Epithelial cell of esophagus (primary cell): ENCODE results near the gene TBC1D16.
"Not testable (repeated sequence)": the region's sequence is repeated elsewhere in the genome, so short reads cannot be mapped to it uniquely, and the experiment has no call there.

Experiments
- DNase-seq: peaks from one replicate; pipeline ENCODE4 v3.0.0; 2010; ENCODE audit warnings: low read depth
- H3K4me3 ChIP-seq: 2 replicates; pipeline ENCODE4 v1.5.1; 2011; ENCODE audit warnings: mild to moderate bottlenecking, low read length, control low read depth
- CTCF ChIP-seq: IDR thresholded peaks from 2 replicates; pipeline ENCODE4 v1.5.1; 2011; ENCODE audit warnings: low read depth, mild to moderate bottlenecking, low read length, control low read depth, inconsistent platforms; ENCODE audit not compliant: insufficient read depth; ENCODE audit errors: missing control alignments

The TBC1D16 gene

DNA sequence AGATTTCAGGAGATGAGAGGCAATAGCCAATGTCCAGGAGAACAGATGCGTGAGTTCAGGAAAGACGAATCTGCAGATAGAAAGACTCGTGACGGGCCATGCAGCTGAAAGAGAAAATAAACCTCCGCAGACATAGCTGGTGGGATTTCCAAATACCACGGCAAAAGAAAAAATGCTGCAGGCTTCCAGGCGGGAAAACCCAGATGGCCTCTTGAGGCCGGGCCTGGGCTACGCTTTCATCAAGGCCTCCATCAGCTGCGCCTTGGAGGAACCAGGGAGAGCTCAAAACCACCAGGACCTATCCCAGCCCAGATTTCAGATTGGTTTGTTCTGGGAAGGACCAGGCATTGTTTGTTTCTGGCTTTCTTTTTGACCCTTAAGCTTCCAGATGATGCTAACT lies 17.4 kb upstream of the TBC1D16 start:
- no peak for DNase-seq
- no peak for TF ChIP-seq CTCF
- H3K4me3 ChIP-seq: no peak overlapping the region

DNA sequence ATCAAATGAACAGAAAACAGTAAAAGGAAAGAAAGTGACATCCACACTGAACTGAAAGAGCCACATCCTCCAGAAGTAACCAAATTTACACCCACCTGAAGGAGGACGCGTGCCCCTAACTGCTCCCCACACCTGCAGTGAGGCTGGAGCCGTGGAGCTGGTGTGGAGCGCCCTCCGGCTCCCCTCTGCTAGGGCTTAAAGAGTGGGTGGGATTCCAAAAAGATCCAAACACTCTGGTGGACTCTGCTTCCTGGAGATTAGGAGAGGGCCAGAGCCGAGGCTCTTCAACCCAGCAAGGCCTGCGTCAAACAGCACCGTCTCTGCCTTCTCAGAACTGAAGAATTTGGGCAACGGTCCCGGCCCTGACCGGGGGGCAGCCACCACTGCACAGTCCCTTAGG lies 16.0 kb upstream of the TBC1D16 start:
- TF ChIP-seq CTCF: no peak
- DNase-seq: no peak
- no peak overlapping the region for H3K4me3 ChIP-seq

DNA sequence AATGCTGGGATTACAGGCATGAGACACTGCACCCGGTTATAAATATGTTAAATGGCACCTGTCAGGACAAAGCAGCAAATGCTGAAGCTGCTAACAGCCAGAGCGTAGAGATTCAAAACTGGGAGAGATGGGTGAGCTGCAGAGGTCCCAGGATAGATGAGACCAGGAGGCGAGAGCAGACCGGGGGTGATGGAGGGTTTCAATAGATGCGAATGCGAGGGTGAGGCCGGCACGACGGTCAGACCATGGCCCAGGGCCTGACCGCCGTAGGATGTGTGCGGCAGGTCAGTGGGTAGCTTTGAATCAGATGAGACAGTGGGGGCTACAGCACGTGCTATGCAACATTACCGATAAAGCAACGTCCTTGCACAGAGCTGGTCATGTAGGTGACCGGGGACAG lies 15.0 kb upstream of the TBC1D16 start:
- DNase-seq: no peak
- no peak overlapping the region for H3K4me3 ChIP-seq
- no peak for TF ChIP-seq CTCF

DNA sequence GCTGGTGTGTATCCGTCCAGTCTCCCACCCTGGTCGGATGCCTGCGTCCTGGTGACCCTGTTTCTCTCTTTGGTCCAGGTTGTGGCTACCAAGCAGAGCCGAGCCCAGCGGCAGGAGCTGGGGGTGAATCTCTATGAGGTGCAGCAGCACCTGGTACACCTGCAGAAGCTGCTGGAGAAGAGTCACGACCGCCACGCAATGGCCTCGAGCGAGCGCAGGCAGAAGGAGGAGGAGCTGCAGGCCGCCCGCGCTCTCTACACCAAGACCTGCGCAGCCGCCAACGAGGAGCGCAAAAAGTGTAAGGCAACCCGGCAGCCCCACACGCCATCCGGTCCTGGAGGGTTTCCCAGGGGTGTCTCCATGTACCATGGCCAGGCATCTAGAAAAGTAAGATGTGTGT lies 14.3 kb upstream of the TBC1D16 start:
- no peak for DNase-seq
- no peak for TF ChIP-seq CTCF

GRCh38 chr17:80047176-80047575 lies 11.5 kb upstream of the TBC1D16 start:
- no peak overlapping the region for H3K4me3 ChIP-seq
- TF ChIP-seq CTCF: no peak
- DNase-seq: no peak

More for the DNA sequence above, 14.3 kb upstream of the TBC1D16 start:
- H3K4me3 ChIP-seq: no peak overlapping the region

DNA sequence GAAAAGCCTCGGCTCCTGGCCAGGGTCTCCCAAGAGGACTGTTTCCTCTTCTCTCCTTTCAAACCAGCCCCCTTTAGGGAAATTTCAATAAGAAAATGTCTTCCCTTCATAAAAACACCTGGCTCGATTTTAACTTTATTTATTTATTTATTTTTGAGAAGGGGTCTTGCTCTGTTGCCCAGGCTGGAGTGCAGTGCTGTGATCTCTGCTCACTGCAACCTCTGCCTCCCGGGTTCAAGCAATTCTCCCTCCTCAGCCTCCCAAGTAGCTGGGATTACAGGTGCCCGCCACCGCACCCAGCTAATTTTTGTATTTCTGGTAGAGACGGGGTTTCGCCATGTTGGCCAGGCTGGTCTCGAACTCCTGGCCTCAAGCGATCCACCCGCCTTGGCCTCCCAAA lies 11.0 kb upstream of the TBC1D16 start:
- H3K4me3 ChIP-seq, DNase-seq: not testable (repeated sequence)

DNA sequence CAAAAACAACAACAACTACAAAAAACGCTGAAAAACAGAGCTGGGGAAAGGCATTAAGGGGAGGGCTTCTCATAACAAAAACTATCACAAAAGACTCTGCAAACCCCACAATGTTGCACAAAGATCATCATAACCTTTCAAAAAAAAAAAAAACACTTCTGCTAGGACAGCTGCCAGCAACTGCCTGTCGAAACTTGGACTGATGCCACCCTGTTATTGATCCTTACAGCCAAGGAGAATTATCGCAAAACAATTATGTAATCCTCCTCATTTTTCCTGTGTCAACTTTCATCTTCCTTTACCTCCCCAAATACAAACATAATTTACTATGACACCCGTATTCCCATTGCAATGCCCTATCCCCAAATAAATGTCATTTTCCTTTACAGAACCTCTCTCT lies 10.0 kb upstream of the TBC1D16 start:
- DNase-seq: no peak
- H3K4me3 ChIP-seq: no peak overlapping the region
- TF ChIP-seq CTCF: no peak

DNA sequence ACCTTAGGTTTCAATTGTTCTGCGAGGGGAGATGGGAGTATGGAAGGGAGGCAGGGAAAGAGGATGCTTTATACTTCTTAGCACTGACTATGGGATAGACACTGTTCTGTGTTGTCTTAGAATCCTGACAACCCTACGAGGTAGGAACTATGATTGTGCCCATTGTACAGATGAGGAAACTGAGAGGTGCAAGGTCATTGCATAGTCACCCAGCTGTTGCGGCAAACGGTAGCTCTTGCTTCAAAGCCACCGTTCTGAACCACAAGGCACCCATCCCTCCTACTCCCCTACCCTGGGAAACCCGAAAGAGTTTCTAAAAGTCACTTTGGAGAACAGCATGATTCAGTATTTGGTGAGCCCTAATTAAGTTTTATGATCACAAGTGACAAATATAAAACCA lies 8.3 kb upstream of the TBC1D16 start:
- no peak for DNase-seq

More for the DNA sequence above, 8.3 kb upstream of the TBC1D16 start:
- no peak overlapping the region for H3K4me3 ChIP-seq
- no peak for TF ChIP-seq CTCF
